K562 (cell line): ENCODE results near the gene TAF3. TPM values are rescaled to one million over a fixed set of nuclear protein-coding genes. Genes with fewer than 3 reads are reported as not detected.
"Not testable (repeated sequence)": the region's sequence is repeated elsewhere in the genome, so short reads cannot be mapped to it uniquely, and the experiment has no call there.

Experiments
- ATAC-seq: fragments of 200-7000 bp; cut with Tn5 transposase; 3 replicates; pipeline ENCODE4 v1.9.1; 2020; ENCODE audit warnings: moderate library complexity
- BruUV-seq: library from RNA; stranded (reverse); fragments of 400-500 nt; replicated peaks from 2 replicates; lab custom pipeline; 2021; lab: Mats Ljungman, UMichigan
- CTCF ChIA-PET: fragments of 300-600 bp; formaldehyde crosslinking; extraction: SDS; loops from one replicate; lab custom pipeline; 2021; ENCODE audit warnings: low intra/inter-chr PET ratio; lab: Yijun Ruan, JAX
- POLR2A ChIA-PET: fragments of 300-600, 350-650 bp; sonication (Branson Sonifier 250); formaldehyde crosslinking; extraction: SDS; loops from one replicate; lab custom pipeline; 2021; ENCODE audit warnings: antibody characterized with exemption, inconsistent platforms; lab: Yijun Ruan, JAX
- DNase-seq, 4 experiments: peaks; one replicate each; pipeline versions ENCODE4 v3.0.0 to v3.0.0-alpha.2; 2011 to 2018; ENCODE audit warnings: low spot score in 3 of 4, mixed read lengths in 3 of 4; ENCODE audit errors: extremely low read depth in 1 of 4
- FAIRE-seq: peaks from 2 replicates; lab custom pipeline; 2011; peaks lifted over from hg19 to GRCh38; lab: Jason Lieb, UNC
- H2AFZ ChIP-seq: 2 replicates; pipeline ENCODE4 v1.6.0; 2011; ENCODE audit warnings: low read depth, low read length, control low read depth, inconsistent platforms
- H3K27ac ChIP-seq: fragments of 200-600 bp; 3 replicates; pipeline ENCODE4 v1.8.0; 2011; ENCODE audit warnings: low read depth, mild to moderate bottlenecking, control low read depth, inconsistent platforms, low read length, moderate library complexity, mixed read lengths; ENCODE audit errors: extremely low read depth
- H3K27me3 ChIP-seq, 2 experiments: fragments of 300-600 bp in 1 of 2; 2 replicates in 1 of 2; 3 replicates in 1 of 2; pipeline versions ENCODE4 v1.6.0 to v1.8.0; 2011; ENCODE audit warnings: inconsistent platforms in 2 of 2, low read length in 2 of 2, mild to moderate bottlenecking in 1 of 2, mixed read lengths in 1 of 2, moderate library complexity in 1 of 2; ENCODE audit not compliant: control insufficient read depth in 2 of 2, insufficient read depth in 2 of 2
- H3K36me3 ChIP-seq: fragments of 300-600 bp; 3 replicates; pipeline ENCODE4 v1.8.0; 2011; ENCODE audit warnings: mild to moderate bottlenecking, low read length, inconsistent platforms; ENCODE audit not compliant: control insufficient read depth, insufficient read depth
- H3K4me1 ChIP-seq, 2 experiments: fragments of 200-600 bp in 1 of 2; replicated peaks in 1 of 2; 2 replicates in 1 of 2; 3 replicates in 1 of 2; pipeline versions ENCODE4 v1.5.1 to v1.8.0; 2011; ENCODE audit warnings: inconsistent platforms in 2 of 2, low read length in 2 of 2, mild to moderate bottlenecking in 1 of 2, mixed read lengths in 1 of 2, moderate library complexity in 1 of 2; ENCODE audit not compliant: control insufficient read depth in 2 of 2, insufficient read depth in 2 of 2
- H3K4me2 ChIP-seq: 2 replicates; pipeline ENCODE4 v1.6.1; 2011; ENCODE audit warnings: low read length, control low read depth, inconsistent platforms, mixed read lengths; ENCODE audit not compliant: insufficient read depth
- H3K4me3 ChIP-seq: fragments of 200-600 bp; sonication (generic), shearing (Covaris generic); 2 replicates; pipeline ENCODE4 v1.5.1; 2016; ENCODE audit warnings: control low read depth, inconsistent platforms
- H3K79me2 ChIP-seq: fragments of 200-600 bp; 3 replicates; pipeline ENCODE4 v1.8.0; 2011; ENCODE audit warnings: low read length, inconsistent platforms; ENCODE audit not compliant: control insufficient read depth, insufficient read depth
- H3K9ac ChIP-seq, 2 experiments: 2 replicates each; pipeline versions ENCODE4 v1.6.0 to v1.6.1; 2011; ENCODE audit warnings: low read depth in 2 of 2, low read length in 2 of 2, control low read depth in 1 of 2, inconsistent platforms in 1 of 2, mild to moderate bottlenecking in 1 of 2, mixed read lengths in 1 of 2; ENCODE audit not compliant: insufficient read depth in 1 of 2
- H3K9me1 ChIP-seq: one replicate; pipeline ENCODE4 v1.6.0; 2011; ENCODE audit warnings: inconsistent platforms, mild to moderate bottlenecking, low read length, moderate library complexity; ENCODE audit not compliant: control insufficient read depth, insufficient read depth
- H3K9me3 ChIP-seq: replicated peaks from 2 replicates; pipeline ENCODE4 v1.5.1; 2011; ENCODE audit warnings: low read depth, low read length, inconsistent platforms; ENCODE audit not compliant: control insufficient read depth, insufficient read depth
- H4K20me1 ChIP-seq: replicated peaks from 2 replicates; pipeline ENCODE4 v1.6.1; 2011; ENCODE audit warnings: low read length, inconsistent platforms, mixed read lengths; ENCODE audit not compliant: control insufficient read depth, insufficient read depth
- BRF2 ChIP-seq: IDR thresholded peaks from 3 replicates; pipeline ENCODE4 v1.6.1; 2011; ENCODE audit warnings: borderline replicate concordance, mild to moderate bottlenecking; ENCODE audit not compliant: insufficient read length, insufficient read depth
- CAMTA2 ChIP-seq: fragments of 250-450 bp; sonication (Bioruptor Pico); conservative IDR thresholded peaks from 2 replicates; pipeline ENCODE4 v1.5.1; 2022
- CREB1 ChIP-seq, 2 experiments: sonication (generic) in 1 of 2; formaldehyde crosslinking in 1 of 2; IDR thresholded peaks; 2 replicates each; pipeline versions ENCODE4 v1.6.1 to v1.8.0; 2012 to 2022; ENCODE audit warnings: inconsistent platforms in 1 of 2, mild to moderate bottlenecking in 1 of 2, missing genetic modification reagents in 1 of 2, moderate library complexity in 1 of 2
- E2F6 ChIP-seq, 2 experiments: IDR thresholded peaks; 2 replicates each; pipeline ENCODE4 v1.6.1; 2011; ENCODE audit warnings: borderline replicate concordance in 1 of 2, control low read depth in 1 of 2, low read depth in 1 of 2, low read length in 1 of 2, mild to moderate bottlenecking in 1 of 2, mixed read lengths in 1 of 2, moderate library complexity in 1 of 2; ENCODE audit not compliant: insufficient read depth in 1 of 2, insufficient read length in 1 of 2, poor library complexity in 1 of 2, severe bottlenecking in 1 of 2; ENCODE audit errors: extremely low read depth in 1 of 2
- FOXK2 ChIP-seq, 2 experiments: fragments of 450-650 bp; IDR thresholded peaks in 1 of 2; conservative IDR thresholded peaks in 1 of 2; 2 replicates each; pipeline ENCODE4 v1.6.1; 2016; ENCODE audit warnings: low read depth in 2 of 2, mild to moderate bottlenecking in 1 of 2
- HDAC8 ChIP-seq: fragments of 450-650 bp; IDR thresholded peaks from 2 replicates; pipeline ENCODE4 v1.6.1; 2016; ENCODE audit warnings: mild to moderate bottlenecking, missing genetic modification characterization, moderate library complexity, missing compliant biosample characterization
- JUN ChIP-seq, 2 experiments: sonication (generic) in 1 of 2; formaldehyde crosslinking in 1 of 2; IDR thresholded peaks; 2 replicates each; pipeline versions ENCODE4 v1.6.1 to v1.8.0; 2012 to 2022; ENCODE audit warnings: borderline replicate concordance in 2 of 2, mild to moderate bottlenecking in 2 of 2, improper control_type of control experiment in 1 of 2, low read depth in 1 of 2, low read length in 1 of 2, missing genetic modification reagents in 1 of 2
- KLF1 ChIP-seq: fragments of 450-650 bp; IDR thresholded peaks from 2 replicates; pipeline ENCODE4 v1.6.1; 2016; ENCODE audit warnings: missing genetic modification characterization, missing compliant biosample characterization
- KLF16 ChIP-seq: IDR thresholded peaks from 2 replicates; pipeline ENCODE4 v1.6.1; 2016; ENCODE audit warnings: antibody characterized with exemption
- MAZ ChIP-seq, 2 experiments: fragments of 450-650 bp in 1 of 2; sonication (generic) in 1 of 2; formaldehyde crosslinking; IDR thresholded peaks in 1 of 2; conservative IDR thresholded peaks in 1 of 2; 2 replicates each; pipeline versions ENCODE4 v1.4.0 to v1.5.0; 2020; ENCODE audit warnings: mild to moderate bottlenecking in 1 of 2, missing genetic modification reagents in 1 of 2
- NUFIP1 ChIP-seq: fragments of 450-650 bp; IDR thresholded peaks from 2 replicates; pipeline ENCODE4 v1.6.1; 2018; ENCODE audit not compliant: partially characterized antibody
- ZNF121 ChIP-seq: sonication (generic); formaldehyde crosslinking; conservative IDR thresholded peaks from 2 replicates; pipeline ENCODE4 v1.8.0; 2022; ENCODE audit warnings: missing genetic modification reagents
- WGBS: fragments of 100-300 bp; shearing (Covaris generic); methylation state at CpG from one replicate; pipeline ENCODE4 v1.1.6; 2016; ENCODE audit warnings: low coverage, mixed read lengths; ENCODE audit not compliant: insufficient coverage; ENCODE audit errors: missing lambda C conversion rate; 5-methylcytosine and 5-hydroxymethylcytosine counted together
- in situ Hi-C: fragments of 300-500 bp; cut with MboI; formaldehyde crosslinking; loops from 4 replicates; pipeline ENCODE4 v1.15.0; 2018; ENCODE audit warnings: inconsistent platforms, mixed read lengths
- intact Hi-C: fragments of 100-400 bp; cut with micrococcal nuclease; formaldehyde crosslinking; loops from 2 replicates; pipeline ENCODE4 v1.14.2; 2022
- polyA plus RNA-seq, 8 experiments: library from polyadenylated mRNA; depleted of rRNA in 4 of 8; stranded (reverse) in 5 of 8; unstranded in 3 of 8; fragments of >200 nt; fragmentation: Nextera tagmentation in 2 of 8; fragmentation: Illumina TruSeq in 1 of 8; extraction: Ambion mirVana in 2 of 8; extraction: Trizol in 1 of 8; gene quantifications; 2 replicates each; pipeline versions ENCODE4 v1.2.1 to v1.2.3, GENCODE V29; 2011 to 2014; ENCODE audit warnings: inconsistent platforms in 1 of 8, missing spikeins in 1 of 8
- total RNA-seq, 7 experiments: library from RNA; depleted of rRNA in 6 of 7; stranded (reverse); fragments of >200 nt in 6 of 7; fragmentation: Illumina TruSeq in 2 of 7; extraction: Trizol in 2 of 7; gene quantifications; 2 replicates each; pipeline versions ENCODE4 v1.2.1 to v1.2.3, GENCODE V29; 2011 to 2021; ENCODE audit warnings: low replicate concordance in 1 of 7

TAF3 gene
- total and polyA plus RNA-seq, 9 of the 15 experiments (the other 6 are each of a cell fraction or from before 2014, with no cell fraction given) = 1.5 to 9.9 (median 4.1) TPM

GRCh38 chr10:8031211-8031610 lies 212.9 kb downstream of the TAF3 start:
- 38% methylated on average over 5 of the region's 5 CpGs for WGBS
- H3K9ac ChIP-seq, H4K20me1 ChIP-seq, H3K79me2 ChIP-seq, POLR2A ChIA-PET, DNase-seq, H3K36me3 ChIP-seq, H3K27ac ChIP-seq, H2AFZ ChIP-seq, CTCF ChIA-PET, H3K4me3 ChIP-seq, BruUV-seq, H3K9me3 ChIP-seq, FAIRE-seq, H3K9me1 ChIP-seq, ATAC-seq, in situ Hi-C loops, intact Hi-C loops, H3K4me2 ChIP-seq: not testable (repeated sequence)
- peaks cover 15 to 45% of the 10 kb centered on the region in 2 experiments; a peak in 4 of 5 replicates for H3K27me3 ChIP-seq
- peak; percentile 62 for TF ChIP-seq ZNF121 (CRISPR knock-in tag)
- peaks cover 0 to 15% of the 10 kb centered on the region in 2 experiments; a peak in 1 of 5 replicates for H3K4me1 ChIP-seq

- BruUV-seq = no TSS peak
- 17% methylated on average over 7 of the region's 7 CpGs for WGBS
- CTCF ChIA-PET = no interaction called here
- DNase-seq (no peak), FAIRE-seq (no peak), ATAC-seq (no peak)
- Histone ChIP-seq H3K4me3 (no peak overlapping the region), H3K4me1 (peaks cover 0 to 15% of the 10 kb centered on the region in 2 experiments; a peak in 1 of 5 replicates), H3K4me2 (no peak overlapping the region), H3K79me2 (no peaks in the 10 kb centered on the region), H3K27me3 (peaks cover 22 to 43% of the 10 kb centered on the region in 2 experiments; a peak in 4 of 5 replicates), H4K20me1 (no peaks in the 10 kb centered on the region), H3K9me3 (no peaks in the 10 kb centered on the region), H2AFZ (no peak overlapping the region), H3K27ac (no peak overlapping the region), H3K9me1 (no peaks in the 10 kb centered on the region), H3K36me3 (no peaks in the 10 kb centered on the region), H3K9ac (no peak overlapping the region)
- intact Hi-C loops = no loop called here
- POLR2A ChIA-PET = interaction anchor here (1.4 kb wide), 1 partner anchor 12 kb away, joined by 5 read pairs; no protein-coding TSS in a partner anchor
- in situ Hi-C loops = no loop called here
- TF ChIP-seq HDAC8 (tag) (no peak), MAZ (CRISPR knock-in tag; conservative IDR thresholded peaks at IDR 0.05 in 1 of 2, IDR thresholded peaks at IDR 0.05 in 1 of 2) (no peak), JUN (IDR thresholded peaks at IDR 0.05; ENCODE audit: borderline replicate concordance, low read depth, low read length) (no peak), JUN (CRISPR knock-in tag; IDR thresholded peaks at IDR 0.05; ENCODE audit: borderline replicate concordance) (no peak), ZNF121 (CRISPR knock-in tag) (peak; percentile 52; the same call in 1 of the 2 replicates), BRF2 (no peak), KLF1 (tag) (no peak), FOXK2 (conservative IDR thresholded peaks at IDR 0.05 in 1 of 2, IDR thresholded peaks at IDR 0.05 in 1 of 2; ENCODE audit: low read depth in 2 of 2) (no peak), NUFIP1 (no peak), CREB1 (IDR thresholded peaks at IDR 0.05) (no peak), CREB1 (CRISPR knock-in tag; IDR thresholded peaks at IDR 0.05) (no peak), CAMTA2 (CRISPR knock-in tag) (no peak), E2F6 (IDR thresholded peaks at IDR 0.05; ENCODE audit: borderline replicate concordance in 1 of 2, extremely low read depth in 1 of 2, insufficient read depth in 1 of 2, insufficient read length in 1 of 2, low read depth in 1 of 2, low read length in 1 of 2, poor library complexity in 1 of 2, severe bottlenecking in 1 of 2) (no peak), KLF16 (no peak)
Observed at GRCh38 chr10:8032558-8032957, 214.3 kb downstream of the TAF3 start.
